ENCODE measurements around the gene FKBP14.
A peak's percentile ranks its signal among the peaks of the same experiment; 100 is the strongest.

FKBP14 gene

DNA sequence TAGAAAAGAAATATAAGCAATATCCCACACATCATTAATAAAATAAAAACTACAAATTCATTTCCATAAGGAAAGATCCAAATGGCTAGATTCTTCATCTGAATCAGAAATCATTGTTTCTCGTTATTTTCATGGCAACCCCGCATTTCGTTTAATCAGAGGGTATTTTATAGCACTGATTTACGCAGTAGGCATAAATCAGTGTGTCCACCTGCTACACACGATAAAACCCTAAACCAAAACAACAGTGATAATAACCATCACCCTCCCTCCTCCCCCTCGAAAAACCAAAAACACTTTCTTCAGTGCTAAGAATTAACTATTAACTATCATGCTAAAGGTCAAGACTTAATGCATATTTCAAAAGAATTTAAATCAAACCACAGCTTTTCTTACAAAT is 16.5 kb downstream of the FKBP14 start:
- H3K36me3 ChIP-seq (ENCODE audit: control insufficient read depth, insufficient read depth, low read length) = no peaks in the 10 kb centered on the region
- no peaks in the 10 kb centered on the region for H3K27me3 ChIP-seq (ENCODE audit: control insufficient read depth, insufficient read depth, low read length)
- H3K4me3 ChIP-seq (ENCODE audit: low read depth, low read length) = no peak overlapping the region
- no peaks in the 10 kb centered on the region for H3K9me3 ChIP-seq (ENCODE audit: control insufficient read depth, insufficient read depth, low read length)
- H3K9ac ChIP-seq (ENCODE audit: low read depth, low read length) = no peak overlapping the region
- H3K4me1 ChIP-seq (ENCODE audit: control insufficient read depth, insufficient read depth, low read length) = no peaks in the 10 kb centered on the region

DNA sequence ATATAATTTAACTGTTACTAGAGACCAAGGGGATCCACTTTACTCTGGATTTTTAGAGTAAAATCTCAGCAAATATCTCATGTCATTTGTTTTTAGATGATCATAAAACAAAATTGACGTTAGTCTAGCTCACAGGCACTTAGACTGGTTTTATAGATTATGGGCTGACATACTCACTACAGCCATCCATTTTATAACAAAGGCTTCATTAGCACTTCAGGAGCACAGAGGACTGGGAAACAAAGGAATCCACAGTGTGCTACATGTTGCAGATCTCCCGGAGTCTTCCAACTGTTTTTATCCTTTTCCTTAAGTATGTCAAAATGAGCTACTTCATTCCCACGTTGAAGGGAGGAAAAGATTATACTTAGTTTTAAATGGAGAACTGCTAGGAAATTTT is 21.0 kb downstream of the FKBP14 start:
- Histone ChIP-seq H3K36me3 (ENCODE audit: control insufficient read depth, insufficient read depth, low read length) (no peaks in the 10 kb centered on the region), H3K4me1 (ENCODE audit: control insufficient read depth, insufficient read depth, low read length) (no peaks in the 10 kb centered on the region), H3K4me3 (ENCODE audit: low read depth, low read length) (no peak overlapping the region), H3K9me3 (ENCODE audit: control insufficient read depth, insufficient read depth, low read length) (no peaks in the 10 kb centered on the region), H3K9ac (ENCODE audit: low read depth, low read length) (no peak overlapping the region), H3K27me3 (ENCODE audit: control insufficient read depth, insufficient read depth, low read length) (no peaks in the 10 kb centered on the region)

DNA sequence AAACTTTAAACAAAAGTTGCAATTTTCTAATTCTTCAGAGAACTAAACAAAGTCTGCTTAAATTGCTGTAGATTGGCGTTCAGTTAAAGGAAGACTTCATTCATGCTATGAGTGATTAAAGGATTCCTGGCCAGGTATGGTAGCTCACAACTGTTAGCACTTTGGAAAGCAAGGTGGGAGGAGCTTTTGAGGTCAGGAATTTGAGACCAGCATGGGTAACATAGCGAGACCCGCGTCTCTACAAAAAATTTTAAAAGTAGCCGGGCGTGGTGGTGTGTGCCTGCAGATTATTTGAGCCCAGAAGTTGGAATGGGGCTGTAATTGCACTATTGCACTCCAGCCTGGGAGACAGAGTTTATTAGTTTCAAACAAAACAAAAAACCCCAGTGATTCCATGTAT is 23.4 kb downstream of the FKBP14 start:
- Histone ChIP-seq H3K9me3 (ENCODE audit: control insufficient read depth, insufficient read depth, low read length) (no peaks in the 10 kb centered on the region), H3K4me3 (ENCODE audit: low read depth, low read length) (no peak overlapping the region), H3K27me3 (ENCODE audit: control insufficient read depth, insufficient read depth, low read length) (no peaks in the 10 kb centered on the region), H3K36me3 (ENCODE audit: control insufficient read depth, insufficient read depth, low read length) (no peaks in the 10 kb centered on the region), H3K4me1 (ENCODE audit: control insufficient read depth, insufficient read depth, low read length) (no peaks in the 10 kb centered on the region), H3K9ac (ENCODE audit: low read depth, low read length) (no peak overlapping the region)

DNA sequence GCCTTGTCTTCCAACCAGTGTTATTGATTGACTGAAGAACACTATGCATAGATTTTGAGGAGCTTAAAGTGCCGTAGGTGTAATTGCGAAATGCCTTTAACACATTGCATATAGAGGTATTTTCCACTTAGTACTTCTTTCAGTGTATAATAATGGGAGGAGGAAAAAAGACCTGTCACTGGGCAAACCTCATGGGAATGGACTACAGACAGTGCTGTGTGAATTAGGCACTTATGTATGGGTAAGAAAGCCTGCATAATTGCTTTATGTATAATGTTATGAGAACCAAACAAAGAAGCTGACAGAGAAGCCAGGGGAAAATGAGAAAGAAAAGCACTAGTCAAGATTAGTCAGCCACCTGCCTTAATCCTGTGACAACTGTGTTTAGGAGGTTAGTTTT is 24.5 kb downstream of the FKBP14 start:
- no peaks in the 10 kb centered on the region for H3K9me3 ChIP-seq (ENCODE audit: control insufficient read depth, insufficient read depth, low read length)
- H3K4me3 ChIP-seq (ENCODE audit: low read depth, low read length) = no peak overlapping the region
- H3K9ac ChIP-seq (ENCODE audit: low read depth, low read length) = no peak overlapping the region
- H3K4me1 ChIP-seq (ENCODE audit: control insufficient read depth, insufficient read depth, low read length) = no peaks in the 10 kb centered on the region
- H3K36me3 ChIP-seq (ENCODE audit: control insufficient read depth, insufficient read depth, low read length) = no peaks in the 10 kb centered on the region
- no peaks in the 10 kb centered on the region for H3K27me3 ChIP-seq (ENCODE audit: control insufficient read depth, insufficient read depth, low read length)

DNA sequence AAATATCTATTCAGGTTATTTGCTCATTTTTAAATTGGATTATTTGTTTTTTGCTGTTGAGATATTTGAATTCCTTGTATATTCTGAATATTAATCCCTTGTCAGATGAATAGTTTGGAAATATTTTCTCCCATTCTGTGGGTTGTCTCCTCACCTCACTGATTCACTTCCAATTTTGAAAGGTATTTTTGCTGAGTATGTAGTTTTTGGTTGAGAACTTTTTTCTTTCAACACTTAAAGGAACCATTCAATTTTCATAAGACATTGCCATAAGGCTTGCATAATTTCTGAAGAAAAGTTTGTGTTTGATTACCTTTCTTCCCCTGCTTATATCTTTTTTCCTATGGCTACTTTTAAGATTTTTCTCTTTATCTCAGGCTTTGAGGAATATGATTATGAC is 28.0 kb downstream of the FKBP14 start:
- no peak overlapping the region for H3K4me3 ChIP-seq (ENCODE audit: low read depth, low read length)

DNA sequence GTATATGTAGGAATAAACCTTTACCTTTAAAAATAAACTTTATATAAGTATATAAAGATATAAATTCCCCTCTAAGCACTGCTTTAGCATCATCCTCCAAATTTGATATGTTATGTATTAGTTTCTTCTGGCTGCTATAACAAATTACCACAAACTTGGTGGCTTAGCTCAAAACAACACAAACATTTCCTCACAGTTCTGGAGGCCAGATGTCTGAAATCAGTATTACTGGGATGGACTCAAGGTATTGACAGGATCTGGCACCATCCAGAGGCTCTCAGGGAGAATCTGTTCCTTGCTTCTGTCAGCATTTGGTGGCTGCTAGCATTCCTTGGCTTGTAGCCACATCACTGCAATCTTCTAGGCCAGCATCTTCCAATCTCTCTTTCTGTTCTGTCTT is 30.2 kb downstream of the FKBP14 start:
- no peaks in the 10 kb centered on the region for H3K9me3 ChIP-seq (ENCODE audit: control insufficient read depth, insufficient read depth, low read length)

More for the DNA sequence above, 28.0 kb downstream of the FKBP14 start:
- H3K36me3 ChIP-seq (ENCODE audit: control insufficient read depth, insufficient read depth, low read length) = no peaks in the 10 kb centered on the region
- no peaks in the 10 kb centered on the region for H3K27me3 ChIP-seq (ENCODE audit: control insufficient read depth, insufficient read depth, low read length)
- H3K9ac ChIP-seq (ENCODE audit: low read depth, low read length) = no peak overlapping the region
- H3K9me3 ChIP-seq (ENCODE audit: control insufficient read depth, insufficient read depth, low read length) = no peaks in the 10 kb centered on the region
- no peaks in the 10 kb centered on the region for H3K4me1 ChIP-seq (ENCODE audit: control insufficient read depth, insufficient read depth, low read length)

DNA sequence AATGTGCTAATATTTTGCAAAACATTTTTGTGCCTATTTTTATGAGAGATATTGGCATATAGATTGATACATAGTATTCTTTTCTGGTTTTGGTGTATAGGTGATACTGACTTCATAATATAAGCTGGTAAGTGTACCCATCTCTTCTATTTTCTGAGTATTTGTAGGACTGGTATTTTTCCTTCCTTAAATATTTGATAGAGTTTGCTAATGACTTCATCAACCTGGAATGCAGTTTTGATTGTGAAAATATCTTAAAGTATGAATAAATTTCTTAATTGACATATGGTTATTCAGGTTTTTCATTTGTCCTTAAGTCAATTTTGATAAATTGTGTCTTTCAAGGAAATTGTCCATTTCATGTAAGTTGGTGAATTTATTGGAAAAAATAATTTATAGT is 30.9 kb downstream of the FKBP14 start:
- Histone ChIP-seq H3K4me3 (ENCODE audit: low read depth, low read length) (no peak overlapping the region), H3K36me3 (ENCODE audit: control insufficient read depth, insufficient read depth, low read length) (no peaks in the 10 kb centered on the region), H3K27me3 (ENCODE audit: control insufficient read depth, insufficient read depth, low read length) (no peaks in the 10 kb centered on the region), H3K9me3 (ENCODE audit: control insufficient read depth, insufficient read depth, low read length) (no peaks in the 10 kb centered on the region), H3K9ac (ENCODE audit: low read depth, low read length) (no peak overlapping the region), H3K4me1 (ENCODE audit: control insufficient read depth, insufficient read depth, low read length) (no peaks in the 10 kb centered on the region)

More for the DNA sequence above, 30.2 kb downstream of the FKBP14 start:
- no peak overlapping the region for H3K4me3 ChIP-seq (ENCODE audit: low read depth, low read length)
- no peaks in the 10 kb centered on the region for H3K4me1 ChIP-seq (ENCODE audit: control insufficient read depth, insufficient read depth, low read length)
- H3K36me3 ChIP-seq (ENCODE audit: control insufficient read depth, insufficient read depth, low read length) = no peaks in the 10 kb centered on the region
- no peaks in the 10 kb centered on the region for H3K27me3 ChIP-seq (ENCODE audit: control insufficient read depth, insufficient read depth, low read length)
- no peak overlapping the region for H3K9ac ChIP-seq (ENCODE audit: low read depth, low read length)

DNA sequence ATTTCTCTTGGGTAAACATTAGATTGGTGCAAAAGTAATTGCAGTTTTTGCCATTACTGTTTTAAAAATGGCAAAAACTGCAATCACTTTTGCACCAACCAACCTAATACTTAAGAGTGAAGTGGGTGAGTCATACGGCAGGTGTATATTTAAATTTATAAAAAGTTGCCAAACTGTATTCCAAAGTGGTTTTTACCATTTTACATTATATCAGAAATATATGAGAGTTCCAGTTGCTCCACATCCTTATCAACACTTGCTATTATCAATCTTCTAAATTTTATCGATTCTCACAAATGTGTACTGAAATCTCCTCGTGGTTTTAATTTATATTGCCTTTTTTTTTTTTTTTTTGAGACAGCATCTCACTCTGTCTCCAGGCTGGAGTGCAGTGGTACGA is 33.4 kb downstream of the FKBP14 start:
- Histone ChIP-seq H3K27me3 (ENCODE audit: control insufficient read depth, insufficient read depth, low read length) (no peaks in the 10 kb centered on the region), H3K9ac (ENCODE audit: low read depth, low read length) (no peak overlapping the region), H3K9me3 (ENCODE audit: control insufficient read depth, insufficient read depth, low read length) (no peaks in the 10 kb centered on the region), H3K4me1 (ENCODE audit: control insufficient read depth, insufficient read depth, low read length) (peaks cover under 1% of the 10 kb centered on the region), H3K36me3 (ENCODE audit: control insufficient read depth, insufficient read depth, low read length) (no peaks in the 10 kb centered on the region), H3K4me3 (ENCODE audit: low read depth, low read length) (no peak overlapping the region)

DNA sequence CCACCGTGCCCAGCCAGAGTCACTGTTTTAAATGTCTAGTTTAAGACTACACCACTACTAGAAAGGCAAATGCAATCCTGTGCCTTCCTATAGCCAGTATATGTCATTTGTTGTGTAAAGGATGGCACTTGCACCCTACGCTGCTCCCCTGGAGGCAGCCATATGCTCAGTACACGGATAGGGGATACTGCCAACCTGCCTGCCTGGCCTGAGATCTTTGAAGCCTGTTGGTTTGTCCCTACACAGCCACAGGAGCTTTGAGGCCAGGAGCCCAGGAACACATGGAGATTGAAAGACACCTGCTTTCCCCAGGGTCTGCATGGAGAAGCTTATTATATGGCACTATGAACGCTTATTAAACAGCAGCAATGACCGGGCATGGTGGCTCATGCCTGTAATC is 34.6 kb downstream of the FKBP14 start:
- no peaks in the 10 kb centered on the region for H3K36me3 ChIP-seq (ENCODE audit: control insufficient read depth, insufficient read depth, low read length)
- H3K4me1 ChIP-seq (ENCODE audit: control insufficient read depth, insufficient read depth, low read length) = peaks cover 2% of the 10 kb centered on the region
- no peaks in the 10 kb centered on the region for H3K9me3 ChIP-seq (ENCODE audit: control insufficient read depth, insufficient read depth, low read length)
- no peaks in the 10 kb centered on the region for H3K27me3 ChIP-seq (ENCODE audit: control insufficient read depth, insufficient read depth, low read length)
- H3K9ac ChIP-seq (ENCODE audit: low read depth, low read length) = no peak overlapping the region
- no peak overlapping the region for H3K4me3 ChIP-seq (ENCODE audit: low read depth, low read length)

DNA sequence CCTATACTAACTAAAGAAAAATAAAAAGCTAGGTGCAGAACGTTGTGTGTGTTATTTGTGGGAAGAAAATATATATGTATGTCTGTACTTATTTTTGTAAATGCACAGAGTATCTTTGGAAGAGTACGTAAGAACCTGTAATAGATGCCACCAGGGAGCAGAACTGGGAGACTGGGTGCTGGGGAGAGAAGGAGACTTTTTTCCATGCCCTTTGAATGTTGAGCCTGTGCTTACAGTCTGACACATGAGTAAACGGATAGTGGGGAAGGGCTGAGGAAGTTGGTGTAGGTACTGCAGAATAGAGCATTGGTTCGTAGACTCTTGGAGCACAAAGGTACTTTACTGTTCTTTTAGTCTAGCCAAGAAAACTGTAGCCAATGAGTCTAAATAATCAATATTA is 35.6 kb downstream of the FKBP14 start:
- no peaks in the 10 kb centered on the region for H3K36me3 ChIP-seq (ENCODE audit: control insufficient read depth, insufficient read depth, low read length)
- no peak overlapping the region for H3K4me3 ChIP-seq (ENCODE audit: low read depth, low read length)
- H3K9ac ChIP-seq (ENCODE audit: low read depth, low read length) = no peak overlapping the region
- H3K9me3 ChIP-seq (ENCODE audit: control insufficient read depth, insufficient read depth, low read length) = no peaks in the 10 kb centered on the region
- no peaks in the 10 kb centered on the region for H3K27me3 ChIP-seq (ENCODE audit: control insufficient read depth, insufficient read depth, low read length)
- peaks cover 2% of the 10 kb centered on the region for H3K4me1 ChIP-seq (ENCODE audit: control insufficient read depth, insufficient read depth, low read length)

DNA sequence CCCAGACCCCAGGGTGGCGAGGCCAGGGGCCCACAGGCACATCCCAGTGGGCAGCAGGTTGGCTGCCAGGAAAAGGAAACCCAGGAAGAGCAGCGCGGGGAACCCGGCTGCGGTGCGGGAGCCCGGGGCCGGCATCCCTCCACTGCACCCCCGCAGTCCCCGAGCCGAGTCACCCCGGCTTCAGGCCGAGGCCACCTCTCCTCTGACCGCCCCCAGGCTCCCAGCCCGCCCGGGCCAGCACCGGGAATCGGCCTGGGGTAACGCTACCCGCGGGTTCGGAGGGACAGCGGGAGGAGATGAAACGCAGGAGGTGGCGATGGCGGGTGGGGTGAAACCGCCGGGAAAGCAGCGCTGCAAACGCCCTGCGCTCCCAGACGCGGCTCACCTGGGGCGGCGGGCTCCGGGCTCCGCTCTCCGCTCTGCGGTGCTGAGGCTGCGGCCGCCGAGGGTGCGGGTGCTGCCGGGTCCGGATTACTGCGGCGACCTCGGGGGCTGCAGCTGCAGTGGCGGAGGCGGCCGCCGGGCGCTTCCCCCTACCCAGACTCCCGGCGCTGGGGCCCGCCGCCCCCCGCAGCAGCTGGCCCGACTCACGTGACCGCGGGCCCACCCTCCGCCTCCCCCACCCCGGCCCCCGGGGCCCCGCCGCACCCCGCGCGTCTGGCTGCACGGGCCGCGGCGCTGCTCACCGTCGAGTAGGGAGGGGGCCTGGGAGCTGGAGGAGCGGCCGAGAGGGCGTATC is 37.1 kb downstream of the FKBP14 start, which contains the start of gene SCRN1:
Gene SCRN1 (minus strand): TSS at position 545 of the 739 bp plus-strand sequence. CDS start 20,734 bp downstream, outside the sequence.
- peak within 1 kb of the TSS; percentile 60 for H3K4me3 ChIP-seq (ENCODE audit: low read depth, low read length)
- H3K27me3 ChIP-seq (ENCODE audit: control insufficient read depth, insufficient read depth, low read length) = no peaks in the 10 kb centered on the region
- H3K9ac ChIP-seq (ENCODE audit: low read depth, low read length) = peak within 1 kb of the TSS; percentile 89
- no peaks in the 10 kb centered on the region for H3K36me3 ChIP-seq (ENCODE audit: control insufficient read depth, insufficient read depth, low read length)
- H3K4me1 ChIP-seq (ENCODE audit: control insufficient read depth, insufficient read depth, low read length) = peaks cover 2% of the 10 kb centered on the region
- H3K9me3 ChIP-seq (ENCODE audit: control insufficient read depth, insufficient read depth, low read length) = no peaks in the 10 kb centered on the region

DNA sequence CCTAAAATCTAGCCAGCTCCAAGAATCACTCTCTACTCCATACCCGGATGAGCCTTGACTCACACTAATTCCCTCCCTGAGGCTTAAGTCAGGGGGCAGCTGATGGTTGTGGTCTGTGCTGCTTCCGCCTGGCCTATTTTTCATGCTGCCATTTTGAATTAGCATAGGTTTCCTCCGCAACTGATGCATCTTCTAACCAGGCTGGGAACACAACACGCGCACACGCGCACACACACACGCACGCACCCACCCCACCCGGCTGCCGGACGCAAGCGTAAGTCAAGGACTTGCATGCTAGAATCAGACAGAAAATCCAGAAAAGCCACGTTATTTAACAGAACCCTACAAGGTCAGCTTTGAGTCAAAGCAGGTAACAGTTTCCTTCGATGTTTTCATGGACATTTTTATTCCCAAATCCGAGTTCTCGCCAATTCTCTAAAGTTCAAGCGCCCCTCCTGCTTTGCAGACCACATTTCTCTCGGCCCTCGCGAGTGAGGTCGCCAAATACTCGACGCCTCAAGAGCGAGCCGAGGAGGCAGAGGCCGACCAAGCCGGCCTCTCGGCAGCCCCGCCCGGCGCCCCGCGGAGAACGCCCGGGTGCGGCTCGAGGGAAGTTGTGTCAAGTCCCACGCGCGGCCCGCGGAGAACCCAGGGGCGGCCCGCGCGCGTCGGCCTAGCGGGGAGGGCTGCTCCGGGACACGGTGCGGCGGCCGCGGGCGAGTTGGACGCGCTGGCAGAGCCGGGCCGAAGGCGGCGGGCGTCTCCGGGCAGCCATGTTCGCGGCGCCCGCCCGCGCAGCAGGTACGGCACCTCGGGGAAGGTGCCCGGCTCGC is 37.9 kb downstream of the FKBP14 start:
- H3K36me3 ChIP-seq (ENCODE audit: control insufficient read depth, insufficient read depth, low read length) = no peaks in the 10 kb centered on the region
- peak overlapping the region; percentile 60 for H3K4me3 ChIP-seq (ENCODE audit: low read depth, low read length)
- peak overlapping the region; percentile 89 for H3K9ac ChIP-seq (ENCODE audit: low read depth, low read length)
- H3K27me3 ChIP-seq (ENCODE audit: control insufficient read depth, insufficient read depth, low read length) = no peaks in the 10 kb centered on the region
- H3K9me3 ChIP-seq (ENCODE audit: control insufficient read depth, insufficient read depth, low read length) = no peaks in the 10 kb centered on the region
- H3K4me1 ChIP-seq (ENCODE audit: control insufficient read depth, insufficient read depth, low read length) = peaks cover 2% of the 10 kb centered on the region
